GM19238 (cell line): ENCODE measurements around the gene NOTCH1.
"Not testable (repeated sequence)": the region's sequence is repeated elsewhere in the genome, so short reads cannot be mapped to it uniquely, and the experiment has no call there.

Source experiments
- DNase-seq: peaks from one replicate; pipeline ENCODE4 v3.0.0; 2011; ENCODE audit warnings: low spot score; ENCODE audit not compliant: insufficient read length

The NOTCH1 gene

GRCh38 chr9:136545965-136546696 is at the start of gene NOTCH1:
Gene NOTCH1 (minus strand): TSS chr9:136546048. CDS start chr9:136545786, 262 bp downstream.
- peak; percentile 94 for DNase-seq

GRCh38 chr9:136594492-136594891 is 48.6 kb upstream of the NOTCH1 start:
- DNase-seq: no peak

GRCh38 chr9:136593581-136593980 is 47.7 kb upstream of the NOTCH1 start:
- no peak for DNase-seq

GRCh38 chr9:136592666-136593065 is 46.8 kb upstream of the NOTCH1 start:
- no peak for DNase-seq

- DNase-seq: no peak
These were observed 45.2 kb upstream of the NOTCH1 start for GRCh38 chr9:136590821-136591752.

- DNase-seq: no peak
These were observed 44.2 kb upstream of the NOTCH1 start for GRCh38 chr9:136589766-136590763.

- DNase-seq: no peak
These were observed 43.0 kb upstream of the NOTCH1 start for GRCh38 chr9:136588663-136589464.

GRCh38 chr9:136587944-136588662 is 42.3 kb upstream of the NOTCH1 start:
- DNase-seq: no peak

GRCh38 chr9:136587145-136587943 is 41.5 kb upstream of the NOTCH1 start:
- no peak for DNase-seq

GRCh38 chr9:136586391-136586953 is 40.6 kb upstream of the NOTCH1 start:
- DNase-seq: no peak

- no peak for DNase-seq
These were observed 39.8 kb upstream of the NOTCH1 start for GRCh38 chr9:136585531-136586120.

- no peak for DNase-seq
These were observed 39.1 kb upstream of the NOTCH1 start for GRCh38 chr9:136584934-136585333.

- no peak for DNase-seq
These were observed 38.6 kb upstream of the NOTCH1 start for GRCh38 chr9:136584401-136584932.

GRCh38 chr9:136582977-136583735 is 37.3 kb upstream of the NOTCH1 start:
- DNase-seq: no peak

- no peak for DNase-seq
These were observed 36.0 kb upstream of the NOTCH1 start for GRCh38 chr9:136581614-136582447.

- not testable (repeated sequence) for DNase-seq
These were observed 33.9 kb upstream of the NOTCH1 start for GRCh38 chr9:136579650-136580219.
